GM23248 (cell line): ENCODE measurements around the gene TMEM43. TPM values are rescaled to one million over a fixed set of nuclear protein-coding genes. Genes with fewer than 3 reads are reported as not detected.
A peak's percentile ranks its signal among the peaks of the same experiment; 100 is the strongest.

Experiments
- DNase-seq: peaks from one replicate; pipeline ENCODE4 v3.0.0-alpha.2; 2015
- H2AFZ ChIP-seq: fragments of 200-600 bp; sonication (generic); 2 replicates; pipeline ENCODE4 v1.6.1; 2016; ENCODE audit warnings: antibody characterized with exemption
- H3F3A ChIP-seq: fragments of 200-600 bp; sonication (generic); 2 replicates; pipeline ENCODE4 v1.6.1; 2016; ENCODE audit warnings: mild to moderate bottlenecking, antibody characterized with exemption, mixed run types; ENCODE audit not compliant: insufficient read depth
- H3K27ac ChIP-seq: fragments of 200-600 bp; sonication (generic); 2 replicates; pipeline ENCODE4 v1.5.1; 2016; ENCODE audit warnings: mild to moderate bottlenecking
- H3K27me3 ChIP-seq: fragments of 200-600 bp; sonication (generic); replicated peaks from 2 replicates; pipeline ENCODE4 v1.6.1; 2016; ENCODE audit warnings: mild to moderate bottlenecking; ENCODE audit not compliant: insufficient read depth
- H3K36me3 ChIP-seq: fragments of 200-600 bp; sonication (generic); 2 replicates; pipeline ENCODE4 v1.6.1; 2016; ENCODE audit warnings: low read depth, mild to moderate bottlenecking
- H3K4me1 ChIP-seq: fragments of 200-600 bp; sonication (generic); 2 replicates; pipeline ENCODE4 v1.6.1; 2016; ENCODE audit warnings: mild to moderate bottlenecking; ENCODE audit not compliant: insufficient read depth
- H3K4me2 ChIP-seq: fragments of 200-600 bp; sonication (generic); one replicate; pipeline ENCODE4 v1.6.1; 2016; ENCODE audit warnings: mild to moderate bottlenecking; ENCODE audit not compliant: unreplicated experiment
- H3K4me3 ChIP-seq: fragments of 200-600 bp; sonication (generic); 2 replicates; pipeline ENCODE4 v1.5.1; 2016; ENCODE audit warnings: mild to moderate bottlenecking
- H3K79me2 ChIP-seq: fragments of 200-600 bp; sonication (generic); 2 replicates; pipeline ENCODE4 v1.6.1; 2016; ENCODE audit warnings: mild to moderate bottlenecking; ENCODE audit not compliant: insufficient read depth
- H3K9ac ChIP-seq: fragments of 200-600 bp; sonication (generic); 2 replicates; pipeline ENCODE4 v1.6.1; 2016; ENCODE audit warnings: mild to moderate bottlenecking
- H3K9me2 ChIP-seq: fragments of 200-600 bp; sonication (generic); 2 replicates; pipeline ENCODE4 v1.6.1; 2016; ENCODE audit warnings: mixed run types, mild to moderate bottlenecking, moderate library complexity; ENCODE audit not compliant: insufficient read depth
- H3K9me3 ChIP-seq: fragments of 200-600 bp; sonication (generic); one replicate; pipeline ENCODE4 v1.6.1; 2017; ENCODE audit warnings: low read depth
- H4K20me1 ChIP-seq: fragments of 200-600 bp; sonication (generic); 2 replicates; pipeline ENCODE4 v1.6.0; 2016; ENCODE audit not compliant: insufficient read depth
- EZH2 ChIP-seq: fragments of 200-600 bp; sonication (generic); IDR thresholded peaks from 2 replicates; pipeline ENCODE4 v1.6.1; 2018; ENCODE audit warnings: antibody characterized with exemption, mild to moderate bottlenecking; ENCODE audit not compliant: insufficient read depth, poor library complexity, severe bottlenecking
- EZH2phosphoT487 ChIP-seq: fragments of 200-600 bp; sonication (generic); IDR thresholded peaks from 2 replicates; pipeline ENCODE4 v1.6.1; 2018; ENCODE audit warnings: antibody characterized with exemption, moderate library complexity, mild to moderate bottlenecking, low read depth; ENCODE audit not compliant: insufficient read depth
- WGBS, 2 experiments: methylation state at CpG; one replicate each; pipeline ENCODE4 v1.1.6; 2015 to 2017; ENCODE audit warnings: low lambda C conversion rate in 2 of 2, low coverage in 1 of 2; ENCODE audit errors: missing lambda C conversion rate in 2 of 2; 5-methylcytosine and 5-hydroxymethylcytosine counted together
- in situ Hi-C: fragments of 300-500 bp; cut with MboI; formaldehyde crosslinking; loops from 2 replicates; pipeline ENCODE4 v1.15.0; 2020
- polyA plus RNA-seq: library from polyadenylated mRNA; unstranded; fragments of >200 nt; fragmentation: Nextera tagmentation; extraction: Ambion mirVana; gene quantifications from 2 replicates; pipeline ENCODE4 v1.2.1, GENCODE V29; 2016
- total RNA-seq: library from RNA; depleted of rRNA; stranded (reverse); fragments of >200 nt; shearing (Covaris generic); gene quantifications from 2 replicates; pipeline ENCODE4 v1.2.3, GENCODE V29; 2014

TMEM43 gene
- total and polyA plus RNA-seq, 2 experiments from 2014 or later: 145 to 203 TPM

DNA sequence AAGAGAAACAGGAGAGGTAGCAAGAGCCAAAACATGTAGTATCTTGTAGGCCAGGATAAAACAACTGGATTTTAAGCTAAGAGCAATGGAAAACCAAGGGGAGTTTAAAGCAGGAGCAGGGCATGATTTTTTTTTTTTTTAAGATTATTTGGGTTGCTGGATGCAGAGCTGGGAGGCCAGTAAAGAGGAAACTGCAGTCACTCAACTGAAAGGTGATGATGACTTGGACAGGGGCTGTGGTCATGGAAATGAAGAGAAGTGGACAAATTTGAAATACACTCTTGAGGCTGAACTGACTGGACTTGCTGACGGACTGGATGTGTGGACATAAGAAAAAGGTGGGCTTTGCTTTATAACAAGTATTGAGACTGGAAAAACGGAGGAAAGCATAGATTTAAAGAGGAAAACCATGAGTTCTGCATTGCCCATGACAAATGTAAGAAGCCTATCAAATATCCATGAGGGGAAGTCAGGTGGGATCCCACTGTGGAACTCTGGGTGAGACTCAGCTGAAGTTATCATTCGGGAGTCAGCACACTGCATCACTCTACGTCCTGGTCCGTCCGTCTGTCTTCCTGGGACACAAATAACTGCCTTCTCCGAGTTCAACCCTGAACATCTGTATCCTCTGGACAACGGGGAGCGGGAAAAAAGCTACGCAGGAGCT, 52.9 kb downstream of the TMEM43 start:
- in situ Hi-C loops: no loop called here
- Histone ChIP-seq H2AFZ (peak overlapping the region; percentile 66), H3K4me2 (peak overlapping the region; percentile 88), H3K27ac (peak overlapping the region; percentile 84), H3K9ac (peak overlapping the region; percentile 94), H3K27me3 (no peaks in the 10 kb centered on the region), H3K4me3 (peak overlapping the region; percentile 96), H3K79me2 (peaks cover 93% of the 10 kb centered on the region), H3K4me1 (peaks cover 46% of the 10 kb centered on the region), H3K9me2 (no peaks in the 10 kb centered on the region), H3K36me3 (peaks cover 6% of the 10 kb centered on the region; the same call in 1 of the 2 replicates), H3K9me3 (no peaks in the 10 kb centered on the region), H3F3A (peaks cover 30% of the 10 kb centered on the region), H4K20me1 (no peaks in the 10 kb centered on the region)
- TF ChIP-seq EZH2phosphoT487 (no peak), EZH2 (no peak)
- DNase-seq: no peak
- WGBS, 2 experiments: 5 to 10% methylated on average over 10 of the region's 10 CpGs

GRCh38 chr3:14178247-14179113, 53.6 kb downstream of the TMEM43 start, which contains the start of the genes LSM3 and XPC:
TSS of gene LSM3 (plus strand) at chr3:14178817. CDS start at chr3:14178861, 44 bp downstream.
TSS of gene XPC (minus strand) at chr3:14178601. CDS start at chr3:14178568, 33 bp downstream.
- H3K36me3 ChIP-seq: peaks cover 12% of the 10 kb centered on the region
- H2AFZ ChIP-seq: peak within 1 kb of the TSS; percentile 93
- peak within 1 kb of the TSS; percentile 84 for H3K27ac ChIP-seq
- DNase-seq: peak; percentile 99
- peak within 1 kb of the TSS; percentile 99 for H3K4me2 ChIP-seq
- H3K4me1 ChIP-seq: peaks cover 46% of the 10 kb centered on the region
- peak within 1 kb of the TSS; percentile 96 for H3K4me3 ChIP-seq
- TF ChIP-seq EZH2phosphoT487 (no peak), EZH2 (no peak)
- H3K9ac ChIP-seq: peak within 1 kb of the TSS; percentile 94
- in situ Hi-C loops: no loop called here
- H3K79me2 ChIP-seq: peaks cover 93% of the 10 kb centered on the region
- no peaks in the 10 kb centered on the region for H3K9me2 ChIP-seq
- H3K9me3 ChIP-seq: no peaks in the 10 kb centered on the region
- WGBS, 2 experiments: 1 to 2% methylated on average over 67 to 70 of the region's 78 CpGs
- no peaks in the 10 kb centered on the region for H4K20me1 ChIP-seq
- H3F3A ChIP-seq: peaks cover 30% of the 10 kb centered on the region
- H3K27me3 ChIP-seq: no peaks in the 10 kb centered on the region

DNA sequence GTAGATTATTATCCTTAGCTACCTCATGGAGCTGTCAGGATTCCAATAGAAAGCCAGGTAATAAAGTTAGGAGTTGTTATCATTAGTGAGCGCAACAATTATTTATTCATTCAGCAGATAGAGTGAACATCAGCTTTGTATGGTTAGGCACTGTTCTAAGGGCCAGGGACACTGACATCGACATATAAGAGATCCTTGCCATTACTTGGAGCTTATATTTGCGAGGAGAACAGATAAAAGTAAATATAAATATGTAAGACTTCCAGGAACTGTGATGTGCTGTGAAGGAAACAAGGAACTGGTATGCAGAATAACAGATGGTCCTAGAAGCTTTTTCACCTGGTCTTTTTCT, 54.2 kb downstream of the TMEM43 start:
- Histone ChIP-seq H3K4me1 (peaks cover 44% of the 10 kb centered on the region), H4K20me1 (no peaks in the 10 kb centered on the region), H3K27ac (peak overlapping the region; percentile 57), H3F3A (peaks cover 30% of the 10 kb centered on the region), H2AFZ (peak overlapping the region; percentile 93), H3K9ac (peak overlapping the region; percentile 94), H3K27me3 (no peaks in the 10 kb centered on the region), H3K4me2 (peak overlapping the region; percentile 99), H3K9me3 (no peaks in the 10 kb centered on the region), H3K4me3 (peak overlapping the region; percentile 96), H3K79me2 (peaks cover 86% of the 10 kb centered on the region), H3K9me2 (no peaks in the 10 kb centered on the region), H3K36me3 (peaks cover 18% of the 10 kb centered on the region)
- in situ Hi-C loops: no loop called here
- DNase-seq: no peak
- WGBS, 2 experiments: 0 to 1% methylated on average over 3 of the region's 3 CpGs
- no peak for TF ChIP-seq EZH2phosphoT487
- no peak for TF ChIP-seq EZH2

DNA sequence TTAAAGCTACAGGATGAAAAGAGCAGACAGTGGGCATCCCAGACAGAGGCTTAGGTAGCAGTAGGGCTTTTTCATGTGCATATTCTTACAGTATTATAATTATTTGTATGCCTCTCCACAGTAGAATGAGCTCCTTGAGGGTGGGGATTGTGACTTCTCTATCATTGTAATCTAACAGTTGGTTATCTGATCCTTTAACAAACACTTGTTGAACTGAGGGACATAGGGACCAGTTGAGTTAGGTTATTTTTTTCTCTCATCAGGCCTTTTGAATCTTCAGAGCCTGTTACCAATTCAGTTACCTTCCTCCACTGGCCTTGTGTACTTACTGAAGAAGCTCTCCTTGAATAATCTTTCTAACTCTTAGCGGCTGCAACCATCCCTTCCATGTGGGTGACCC, 54.9 kb downstream of the TMEM43 start:
- H3K36me3 ChIP-seq: peaks cover 19% of the 10 kb centered on the region
- TF ChIP-seq EZH2: no peak
- no peak for TF ChIP-seq EZH2phosphoT487
- no peaks in the 10 kb centered on the region for H3K9me3 ChIP-seq
- no peaks in the 10 kb centered on the region for H3K27me3 ChIP-seq
- H3F3A ChIP-seq: peaks cover 23% of the 10 kb centered on the region
- H3K4me3 ChIP-seq: peak overlapping the region; percentile 96; the same call in 1 of the 2 replicates
- peaks cover 37% of the 10 kb centered on the region for H3K4me1 ChIP-seq
- WGBS, 2 experiments: 100% methylated on average over 1 of the region's 1 CpG
- no peak overlapping the region for H2AFZ ChIP-seq
- in situ Hi-C loops: no loop called here
- H4K20me1 ChIP-seq: no peaks in the 10 kb centered on the region
- peaks cover 80% of the 10 kb centered on the region for H3K79me2 ChIP-seq
- no peaks in the 10 kb centered on the region for H3K9me2 ChIP-seq
- H3K9ac ChIP-seq: peak overlapping the region; percentile 94
- no peak for DNase-seq
- no peak overlapping the region for H3K27ac ChIP-seq
- H3K4me2 ChIP-seq: peak overlapping the region; percentile 99
